Measurements from ENCODE around the gene YIPF1. TPM values are rescaled to one million over a fixed set of nuclear protein-coding genes. Genes with fewer than 3 reads are reported as not detected.

The YIPF1 gene
- total RNA-seq (2021; fragmentation: NEBNext Ultra II Directional; extraction: Animal tissue kit (Norgen Biotek cat#: 25700)), result 10 to 100 TPM; 22.8 to 29.3 (median 26.8) TPM
- long read RNA-seq, transcript YIPF1-203 (11 exons, 1,602 nt), result major isoform, 18 of 42 reads
- long read RNA-seq, partial matches to known transcripts, result 5 of 42 reads
- long read RNA-seq, other reads (novel, unspliced or antisense), result 15 of 42 reads

DNA sequence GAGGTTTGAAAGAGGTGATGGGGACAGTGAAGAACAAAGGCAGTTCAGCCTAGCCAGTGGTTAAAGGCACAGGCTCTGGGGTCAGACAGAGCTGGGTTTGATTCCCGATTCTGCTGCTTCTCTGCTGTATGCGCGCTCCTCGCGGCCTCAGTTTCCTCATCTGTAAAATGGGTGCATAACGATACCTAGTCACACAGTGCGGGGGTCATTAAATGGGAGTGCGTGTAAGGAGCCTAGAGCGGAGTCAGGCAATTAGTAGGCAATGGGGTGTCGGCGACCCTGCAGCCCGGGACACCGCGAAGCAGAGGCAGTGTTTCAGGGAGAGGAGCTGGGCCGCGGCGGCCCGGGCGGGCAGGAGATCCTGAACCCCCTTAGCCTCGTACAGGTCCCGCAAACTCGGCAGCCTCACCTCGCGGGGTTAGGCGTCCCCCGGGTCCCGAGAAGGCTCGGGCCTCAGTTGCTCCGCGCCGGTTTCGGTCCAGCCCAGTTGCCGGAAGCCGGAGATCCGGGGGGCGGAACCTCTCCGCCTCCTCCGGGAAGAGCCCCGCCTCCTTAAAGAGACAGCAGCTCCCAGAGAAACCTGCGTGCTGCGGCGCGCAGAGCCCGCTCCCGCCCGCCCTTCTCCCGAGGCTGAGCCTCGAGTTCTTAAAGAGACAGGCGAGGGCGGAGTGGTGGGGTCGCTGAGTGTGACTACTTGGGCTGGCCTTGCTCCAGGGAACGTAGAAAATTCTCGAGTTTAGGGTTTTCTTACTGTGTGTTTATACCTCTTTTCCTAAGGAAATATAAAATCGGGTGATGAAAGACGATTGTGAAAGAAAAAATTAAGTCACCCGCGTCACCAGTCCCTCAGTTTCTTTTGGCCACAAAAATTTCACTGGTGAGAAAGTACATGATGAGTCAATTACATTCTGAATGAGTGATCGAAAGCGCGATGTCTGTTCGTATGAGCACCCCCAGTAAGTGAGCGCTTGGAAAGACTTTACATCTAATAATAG, at the start of gene YIPF1:
YIPF1 (minus strand) TSS at position 494 of the 995 bp plus-strand sequence. CDS start 860 bp downstream, outside the sequence.
- H3K4me3 Mint-ChIP-seq, result peak within 1 kb of the TSS; percentile 93
- peaks cover 23% of the 10 kb centered on the region for H3K4me1 Mint-ChIP-seq (ENCODE audit: low read depth)

DNA sequence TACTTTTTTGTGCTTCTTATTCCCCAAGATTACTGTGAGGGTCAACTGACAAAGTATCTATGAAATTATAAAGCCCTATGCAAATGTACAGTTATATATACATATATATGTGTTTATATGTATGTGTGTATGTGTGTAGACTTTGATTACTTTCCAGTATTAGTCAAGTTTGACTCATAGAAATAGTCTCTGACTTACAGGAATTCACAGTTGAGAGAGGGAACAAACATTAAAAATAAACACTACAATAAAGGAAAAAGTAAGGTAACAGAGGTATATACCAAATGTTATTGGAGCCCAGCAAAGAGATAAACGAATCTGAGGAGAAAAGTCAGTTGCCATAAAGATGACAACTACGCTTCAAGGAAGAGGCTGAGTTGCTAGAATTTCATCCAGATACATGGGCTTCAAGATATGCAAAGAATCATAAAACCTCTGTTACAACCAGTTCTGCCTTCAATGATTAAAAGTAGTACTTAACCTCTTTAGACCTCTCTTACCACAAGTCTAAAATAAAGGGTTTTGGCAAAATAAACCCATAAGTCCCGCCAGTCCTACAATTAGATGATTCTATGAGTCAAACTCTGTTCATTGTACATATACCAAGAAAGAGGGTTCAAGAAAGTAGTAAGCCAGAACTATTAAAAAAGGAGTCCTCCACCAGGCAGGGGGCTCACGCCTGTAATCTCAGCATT, 48.7 kb upstream of the YIPF1 start:
- H3K9me3 Mint-ChIP-seq, result peaks cover 20% of the 10 kb centered on the region
- H3K36me3 Mint-ChIP-seq (ENCODE audit: low read depth), result peaks cover 43% of the 10 kb centered on the region
- H3K27me3 Mint-ChIP-seq (ENCODE audit: insufficient read depth), result no peaks in the 10 kb centered on the region; the same call in 1 of the 2 replicates
- peak overlapping the region; percentile 47 for H3K27ac Mint-ChIP-seq
- H3K4me1 Mint-ChIP-seq (ENCODE audit: low read depth), result peaks cover 27% of the 10 kb centered on the region
- TF ChIP-seq, protein P1, sequence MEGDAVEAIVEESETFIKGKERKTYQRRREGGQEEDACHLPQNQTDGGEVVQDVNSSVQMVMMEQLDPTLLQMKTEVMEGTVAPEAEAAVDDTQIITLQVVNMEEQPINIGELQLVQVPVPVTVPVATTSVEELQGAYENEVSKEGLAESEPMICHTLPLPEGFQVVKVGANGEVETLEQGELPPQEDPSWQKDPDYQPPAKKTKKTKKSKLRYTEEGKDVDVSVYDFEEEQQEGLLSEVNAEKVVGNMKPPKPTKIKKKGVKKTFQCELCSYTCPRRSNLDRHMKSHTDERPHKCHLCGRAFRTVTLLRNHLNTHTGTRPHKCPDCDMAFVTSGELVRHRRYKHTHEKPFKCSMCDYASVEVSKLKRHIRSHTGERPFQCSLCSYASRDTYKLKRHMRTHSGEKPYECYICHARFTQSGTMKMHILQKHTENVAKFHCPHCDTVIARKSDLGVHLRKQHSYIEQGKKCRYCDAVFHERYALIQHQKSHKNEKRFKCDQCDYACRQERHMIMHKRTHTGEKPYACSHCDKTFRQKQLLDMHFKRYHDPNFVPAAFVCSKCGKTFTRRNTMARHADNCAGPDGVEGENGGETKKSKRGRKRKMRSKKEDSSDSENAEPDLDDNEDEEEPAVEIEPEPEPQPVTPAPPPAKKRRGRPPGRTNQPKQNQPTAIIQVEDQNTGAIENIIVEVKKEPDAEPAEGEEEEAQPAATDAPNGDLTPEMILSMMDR (IDR thresholded peaks at IDR 0.05), result no peak
- DNase-seq, result peak; percentile 54
- peak overlapping the region; percentile 19 for H3K4me3 Mint-ChIP-seq

More for the DNA sequence above, at the start of gene YIPF1:
- H3K9me3 Mint-ChIP-seq, result no peaks in the 10 kb centered on the region
- H3K36me3 Mint-ChIP-seq (ENCODE audit: low read depth), result peaks cover 5% of the 10 kb centered on the region; the same call in 1 of the 2 replicates
- H3K27ac Mint-ChIP-seq, result peak within 1 kb of the TSS; percentile 96
- peaks cover 2% of the 10 kb centered on the region for H3K27me3 Mint-ChIP-seq (ENCODE audit: insufficient read depth)
- TF ChIP-seq, protein P1 (IDR thresholded peaks at IDR 0.05), result no peak
- peak; percentile 78 for DNase-seq

DNA sequence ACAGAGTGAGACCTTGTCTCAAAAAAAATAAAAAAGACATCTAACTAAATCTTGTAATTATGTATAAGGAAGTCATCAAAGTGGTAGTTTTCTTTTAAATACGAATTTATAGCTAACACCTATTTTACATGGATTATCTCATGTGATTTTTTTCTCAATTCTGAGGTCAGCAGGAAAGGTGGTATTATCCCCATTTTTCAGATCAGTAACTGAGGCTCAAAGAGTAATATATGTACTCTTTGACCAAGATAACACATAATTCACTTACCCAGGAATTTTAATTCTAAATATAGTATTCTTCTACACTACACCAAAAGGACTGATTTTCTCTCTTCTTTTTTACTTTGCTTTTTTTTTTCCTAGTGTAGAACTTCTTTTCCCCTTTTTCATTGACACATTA, 46.8 kb upstream of the YIPF1 start:
- H3K4me1 Mint-ChIP-seq (ENCODE audit: low read depth), result peaks cover 17% of the 10 kb centered on the region
- no peak for DNase-seq
- no peaks in the 10 kb centered on the region; the same call in none of the 2 replicates for H3K27me3 Mint-ChIP-seq (ENCODE audit: insufficient read depth)
- peaks cover 54% of the 10 kb centered on the region for H3K36me3 Mint-ChIP-seq (ENCODE audit: low read depth)
- H3K9me3 Mint-ChIP-seq, result peaks cover 36% of the 10 kb centered on the region
- no peak overlapping the region for H3K27ac Mint-ChIP-seq
- H3K4me3 Mint-ChIP-seq, result no peak overlapping the region
- TF ChIP-seq, protein P1 (IDR thresholded peaks at IDR 0.05), result no peak

DNA sequence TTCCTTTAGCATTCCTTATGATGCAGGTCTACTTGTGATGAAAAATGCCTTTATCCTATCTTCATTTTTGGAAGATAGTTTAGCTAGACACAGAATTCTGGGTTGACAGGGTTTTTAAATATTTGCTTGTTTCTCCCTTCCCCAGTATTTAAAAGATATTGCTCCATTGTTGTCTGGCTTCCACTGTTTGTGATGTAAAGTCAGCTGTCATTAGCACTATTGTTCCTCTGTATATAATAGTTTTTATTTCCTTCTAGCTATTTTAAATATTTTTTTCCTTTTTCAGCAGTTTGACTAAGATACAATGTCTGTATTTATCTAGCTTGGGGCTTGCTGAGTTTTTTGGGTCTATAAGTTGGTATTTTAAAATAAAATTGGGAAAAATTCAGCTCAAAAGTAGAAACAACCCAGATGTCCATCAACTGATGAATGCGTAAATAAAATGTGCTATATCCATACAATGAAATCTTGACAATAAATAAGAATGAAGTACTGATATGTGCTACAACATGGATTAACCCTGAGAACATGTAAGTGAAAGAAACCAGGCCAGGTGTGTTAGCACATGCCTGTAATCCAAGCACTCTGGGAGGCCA, 44.7 kb upstream of the YIPF1 start:
- Mint-ChIP-seq H3K27me3 (ENCODE audit: insufficient read depth) (no peaks in the 10 kb centered on the region; the same call in none of the 2 replicates), H3K4me3 (no peak overlapping the region), H3K36me3 (ENCODE audit: low read depth) (peaks cover 54% of the 10 kb centered on the region), H3K27ac (no peak overlapping the region), H3K4me1 (ENCODE audit: low read depth) (peaks cover 17% of the 10 kb centered on the region), H3K9me3 (peaks cover 36% of the 10 kb centered on the region)
- DNase-seq, result no peak
- TF ChIP-seq, protein P1 (IDR thresholded peaks at IDR 0.05), result no peak

GRCh38 chr1:53931523-53931922, 41.9 kb upstream of the YIPF1 start:
- peaks cover 45% of the 10 kb centered on the region for H3K36me3 Mint-ChIP-seq (ENCODE audit: low read depth)
- H3K4me1 Mint-ChIP-seq (ENCODE audit: low read depth), result no peaks in the 10 kb centered on the region; the same call in 1 of the 2 replicates
- H3K27ac Mint-ChIP-seq, result no peak overlapping the region
- no peak for DNase-seq
- TF ChIP-seq, protein P1 (IDR thresholded peaks at IDR 0.05), result no peak
- no peaks in the 10 kb centered on the region; the same call in none of the 2 replicates for H3K27me3 Mint-ChIP-seq (ENCODE audit: insufficient read depth)
- H3K4me3 Mint-ChIP-seq, result no peak overlapping the region
- peaks cover 36% of the 10 kb centered on the region for H3K9me3 Mint-ChIP-seq
